T-helper 1 cell treated with Interleukin-12 subunit alpha and Interleukin-12 subunit beta and Interleukin-4 antibody, amounts not matched to agents 30 μg/mL and 1 μg/mL, for 36 hours (primary cell): ENCODE results near the gene OR2T33.
"Not testable (repeated sequence)": the region's sequence is repeated elsewhere in the genome, so short reads cannot be mapped to it uniquely, and the experiment has no call there.

Experiments
- H3K27ac Mint-ChIP-seq: one replicate; pipeline ENCODE4 v1.8.0; 2021; ENCODE audit warnings: mild to moderate bottlenecking, mixed read lengths
- H3K27me3 Mint-ChIP-seq: one replicate; pipeline ENCODE4 v1.8.0; 2021; ENCODE audit warnings: low read depth, mixed read lengths
- H3K36me3 Mint-ChIP-seq: one replicate; pipeline ENCODE4 v1.8.0; 2021; ENCODE audit warnings: low read depth, mixed read lengths
- H3K4me1 Mint-ChIP-seq: one replicate; pipeline ENCODE4 v1.8.0; 2021; ENCODE audit warnings: low read depth, mixed read lengths
- H3K4me3 Mint-ChIP-seq: one replicate; pipeline ENCODE4 v1.8.0; 2021; ENCODE audit warnings: mild to moderate bottlenecking, moderate library complexity, mixed read lengths
- H3K9me3 Mint-ChIP-seq: one replicate; pipeline ENCODE4 v1.8.0; 2021; ENCODE audit warnings: mixed read lengths

OR2T33 gene, protein sequence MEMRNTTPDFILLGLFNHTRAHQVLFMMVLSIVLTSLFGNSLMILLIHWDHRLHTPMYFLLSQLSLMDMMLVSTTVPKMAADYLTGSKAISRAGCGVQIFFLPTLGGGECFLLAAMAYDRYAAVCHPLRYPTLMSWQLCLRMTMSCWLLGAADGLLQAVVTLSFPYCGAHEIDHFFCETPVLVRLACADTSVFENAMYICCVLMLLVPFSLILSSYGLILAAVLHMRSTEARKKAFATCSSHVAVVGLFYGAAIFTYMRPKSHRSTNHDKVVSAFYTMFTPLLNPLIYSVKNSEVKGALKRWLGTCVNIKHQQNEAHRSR

DNA sequence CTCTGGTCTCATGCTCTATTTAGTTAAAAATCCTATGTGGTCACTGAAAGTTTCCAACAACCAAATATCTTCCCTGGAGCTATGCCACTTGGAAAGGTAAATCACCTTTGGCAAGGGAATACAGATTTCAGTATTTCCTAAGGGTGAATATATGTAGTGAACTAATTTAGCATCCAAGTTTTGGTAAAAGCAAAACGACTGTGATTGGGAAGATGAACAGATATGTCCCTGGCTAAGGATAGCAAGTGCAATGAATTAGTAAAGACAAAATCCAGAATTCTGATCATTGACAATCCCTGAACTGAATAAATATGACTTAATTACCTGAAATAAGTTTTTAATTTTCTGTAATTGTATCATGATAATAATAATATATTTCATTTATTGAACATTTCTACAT, at the start of gene OR2T33:
Gene OR2T33, minus strand, starts transcription at position 101 of the 400 bp plus-strand sequence. CDS start 4,162 bp downstream, outside the sequence.
- Mint-ChIP-seq H3K27me3 (no peaks in the 10 kb centered on the region), H3K9me3 (no peaks in the 10 kb centered on the region), H3K4me3 (no peak within 1 kb of the TSS), H3K36me3 (no peaks in the 10 kb centered on the region), H3K27ac (no peak within 1 kb of the TSS), H3K4me1 (no peaks in the 10 kb centered on the region)

DNA sequence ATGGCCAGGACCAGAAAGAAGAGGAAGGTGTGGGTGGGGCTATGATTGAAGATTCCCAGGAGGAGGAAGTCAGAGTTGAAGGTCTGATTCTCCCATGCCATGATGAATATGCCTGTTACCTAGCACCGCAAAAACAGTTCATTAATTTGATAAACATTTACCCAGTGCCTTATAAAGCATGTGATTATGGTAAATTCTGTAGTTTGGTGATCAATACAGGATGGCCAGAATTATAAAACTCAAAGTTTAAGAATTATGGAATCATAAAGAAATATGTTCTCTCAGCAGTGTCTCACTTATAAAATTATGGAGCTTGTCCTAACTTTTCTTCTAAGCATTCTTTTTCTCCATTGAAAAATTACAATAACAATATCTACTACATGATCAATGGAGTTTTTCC, 46.7 kb upstream of the OR2T33 start, which contains the start of gene OR2M7:
Gene OR2M7, minus strand, starts transcription at position 101 of the 400 bp plus-strand sequence. Its CDS starts 0 bp downstream, at position 101.
- no peaks in the 10 kb centered on the region for H3K36me3 Mint-ChIP-seq
- H3K4me3 Mint-ChIP-seq: no peak within 1 kb of the TSS
- no peaks in the 10 kb centered on the region for H3K9me3 Mint-ChIP-seq
- H3K27ac Mint-ChIP-seq: no peak within 1 kb of the TSS
- H3K4me1 Mint-ChIP-seq: no peaks in the 10 kb centered on the region
- H3K27me3 Mint-ChIP-seq: no peaks in the 10 kb centered on the region

DNA sequence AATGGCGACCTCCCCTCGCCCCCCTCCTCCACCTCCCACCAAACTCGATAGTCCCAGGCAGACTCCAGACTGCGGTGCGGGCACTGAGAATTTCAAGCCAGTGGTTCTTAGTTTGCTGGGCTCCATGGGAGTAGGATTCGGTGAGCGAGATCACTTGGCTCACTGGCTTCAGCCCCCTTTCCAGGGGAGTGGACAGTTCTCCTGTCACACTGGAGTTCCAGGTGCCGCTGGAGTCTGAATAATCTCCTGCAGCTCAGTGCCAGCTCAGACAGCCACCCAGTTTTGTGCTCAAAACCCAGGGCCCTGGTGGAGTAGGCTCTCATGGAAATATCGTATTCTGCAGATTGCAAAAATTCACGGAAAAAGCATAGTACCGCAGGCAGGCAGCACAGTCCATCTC, 39.0 kb upstream of the OR2T33 start:
- H3K36me3 Mint-ChIP-seq: no peaks in the 10 kb centered on the region
- H3K4me3 Mint-ChIP-seq: no peak overlapping the region
- H3K4me1 Mint-ChIP-seq: no peaks in the 10 kb centered on the region
- H3K27me3 Mint-ChIP-seq: no peaks in the 10 kb centered on the region
- H3K27ac Mint-ChIP-seq: no peak overlapping the region
- H3K9me3 Mint-ChIP-seq: peaks cover 9% of the 10 kb centered on the region

DNA sequence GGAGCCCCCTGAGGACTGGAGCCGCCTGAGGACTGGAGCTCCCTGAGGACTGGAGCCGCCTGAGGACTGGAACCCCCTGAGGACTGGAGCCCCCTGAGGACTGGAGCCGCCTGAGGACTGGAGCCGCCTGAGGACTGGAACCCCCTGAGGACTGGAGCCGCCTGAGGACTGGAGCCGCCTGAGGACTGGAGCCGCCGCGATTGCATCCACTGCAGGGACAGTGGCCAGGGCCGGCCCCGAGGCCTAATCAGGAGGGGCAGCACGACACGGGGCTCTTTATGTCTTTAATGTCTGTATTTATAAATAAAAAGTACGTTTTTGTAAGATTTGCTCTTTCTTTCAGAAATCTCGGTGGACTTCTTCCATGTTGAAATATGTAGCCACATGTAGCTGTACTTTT, 29.0 kb upstream of the OR2T33 start:
- not testable (repeated sequence) for H3K4me3 Mint-ChIP-seq, H3K27ac Mint-ChIP-seq, H3K4me1 Mint-ChIP-seq, H3K36me3 Mint-ChIP-seq, H3K27me3 Mint-ChIP-seq, H3K9me3 Mint-ChIP-seq

DNA sequence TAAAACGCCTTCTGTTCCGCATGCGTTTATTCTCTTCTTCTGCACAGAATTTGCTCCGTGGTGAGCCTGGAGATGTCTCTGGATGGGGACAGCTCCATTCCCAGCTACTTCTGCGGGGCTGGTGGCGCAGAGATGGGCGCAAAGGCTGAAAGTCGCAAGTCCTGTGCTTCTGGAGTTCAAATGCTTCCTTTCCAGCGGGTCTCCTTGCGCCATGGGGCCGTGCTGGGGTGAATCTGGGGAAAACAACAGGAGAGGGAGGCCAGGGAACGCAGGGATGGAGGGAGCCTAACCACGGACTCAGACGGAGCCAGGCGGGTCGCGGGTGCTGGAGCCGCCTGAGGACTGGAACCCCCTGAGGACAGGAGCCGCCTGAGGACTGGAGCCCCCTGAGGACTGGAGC, 28.3 kb upstream of the OR2T33 start:
- Mint-ChIP-seq H3K36me3 (no peaks in the 10 kb centered on the region), H3K9me3 (no peaks in the 10 kb centered on the region), H3K4me3 (no peak overlapping the region), H3K27ac (no peak overlapping the region), H3K4me1 (no peaks in the 10 kb centered on the region), H3K27me3 (no peaks in the 10 kb centered on the region)

DNA sequence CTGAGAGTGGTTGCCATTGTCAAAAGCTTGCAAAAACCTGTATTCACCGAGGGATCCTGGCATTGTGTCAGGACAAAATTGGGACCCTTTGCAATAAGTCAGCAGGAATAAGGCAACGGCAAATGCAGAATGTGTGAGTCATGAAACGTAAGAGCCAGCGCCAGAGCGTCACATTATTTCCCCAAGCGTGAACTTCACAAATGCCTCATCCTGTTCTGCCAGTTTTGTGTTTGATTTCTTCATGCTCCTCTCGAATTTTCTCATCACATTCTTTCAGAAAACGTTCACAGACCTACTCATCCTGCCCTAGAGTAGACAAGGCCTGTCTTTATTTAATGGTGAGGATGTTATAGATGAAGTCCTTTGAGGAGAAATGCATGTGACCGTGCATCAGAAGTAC, 27.9 kb upstream of the OR2T33 start:
- H3K27me3 Mint-ChIP-seq, H3K9me3 Mint-ChIP-seq, H3K4me3 Mint-ChIP-seq, H3K27ac Mint-ChIP-seq, H3K4me1 Mint-ChIP-seq, H3K36me3 Mint-ChIP-seq: not testable (repeated sequence)

DNA sequence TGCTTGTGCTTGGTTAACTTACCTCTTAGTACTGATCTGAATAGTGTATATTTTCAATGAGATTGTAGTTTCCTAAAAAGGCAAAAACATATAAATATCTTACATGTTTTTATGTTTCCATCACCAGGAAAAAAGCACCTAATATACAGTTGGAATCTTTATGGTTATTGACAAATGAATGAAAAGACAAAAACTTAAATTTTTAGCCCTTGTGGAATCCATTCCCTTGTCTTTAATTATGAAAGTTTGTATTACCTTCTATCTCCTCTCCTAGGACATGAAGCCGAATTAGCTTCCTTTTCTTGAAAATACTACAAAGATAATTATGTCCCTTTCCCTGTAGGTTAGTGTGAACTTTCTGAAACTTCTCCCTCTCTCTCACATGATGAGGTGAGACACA, 25.5 kb upstream of the OR2T33 start, which contains the start of gene OR2T12:
Gene OR2T12, minus strand, starts transcription at position 101 of the 400 bp plus-strand sequence. CDS start 7,846 bp downstream, outside the sequence.
- Mint-ChIP-seq H3K27ac (no peak within 1 kb of the TSS), H3K4me1 (no peaks in the 10 kb centered on the region), H3K4me3 (no peak within 1 kb of the TSS), H3K27me3 (no peaks in the 10 kb centered on the region), H3K36me3 (no peaks in the 10 kb centered on the region), H3K9me3 (no peaks in the 10 kb centered on the region)

DNA sequence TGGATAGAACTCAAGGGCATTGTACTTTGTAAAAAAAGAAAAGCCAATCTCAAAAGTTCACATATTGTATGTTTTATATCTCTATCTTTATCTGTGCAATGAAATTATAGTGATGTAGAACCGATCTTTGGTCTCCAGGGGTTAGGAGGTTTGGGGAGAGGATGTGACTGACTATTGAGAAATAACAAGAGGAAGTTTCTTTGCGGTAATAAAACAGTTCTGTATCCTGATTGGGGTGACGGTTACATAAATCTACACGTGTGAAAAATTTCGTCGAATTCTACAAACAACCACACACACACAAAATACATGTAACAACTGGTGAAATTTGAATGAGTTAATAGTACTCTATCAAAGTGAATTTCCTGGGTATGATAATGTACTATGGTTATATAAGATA, 10.6 kb upstream of the OR2T33 start:
- Mint-ChIP-seq H3K9me3 (no peaks in the 10 kb centered on the region), H3K4me1 (no peaks in the 10 kb centered on the region), H3K4me3 (no peak overlapping the region), H3K27me3 (no peaks in the 10 kb centered on the region), H3K27ac (no peak overlapping the region), H3K36me3 (no peaks in the 10 kb centered on the region)

DNA sequence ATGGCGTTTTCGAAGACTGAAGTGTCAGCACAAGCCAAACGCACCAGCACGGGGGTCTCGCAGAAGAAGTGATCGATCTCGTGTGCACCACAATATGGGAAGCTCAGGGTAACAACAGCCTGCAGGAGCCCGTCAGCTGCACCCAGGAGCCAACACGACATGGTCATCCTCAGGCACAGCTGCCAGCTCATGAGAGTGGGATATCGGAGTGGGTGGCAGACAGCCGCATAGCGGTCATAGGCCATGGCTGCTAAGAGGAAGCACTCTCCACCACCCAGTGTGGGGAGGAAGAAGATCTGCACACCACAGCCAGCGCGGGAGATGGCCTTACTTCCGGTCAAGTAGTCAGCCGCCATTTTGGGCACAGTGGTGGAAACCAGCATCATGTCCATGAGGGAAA, 4.6 kb downstream of the OR2T33 start:
- H3K9me3 Mint-ChIP-seq, H3K27ac Mint-ChIP-seq, H3K4me1 Mint-ChIP-seq: not testable (repeated sequence)

DNA sequence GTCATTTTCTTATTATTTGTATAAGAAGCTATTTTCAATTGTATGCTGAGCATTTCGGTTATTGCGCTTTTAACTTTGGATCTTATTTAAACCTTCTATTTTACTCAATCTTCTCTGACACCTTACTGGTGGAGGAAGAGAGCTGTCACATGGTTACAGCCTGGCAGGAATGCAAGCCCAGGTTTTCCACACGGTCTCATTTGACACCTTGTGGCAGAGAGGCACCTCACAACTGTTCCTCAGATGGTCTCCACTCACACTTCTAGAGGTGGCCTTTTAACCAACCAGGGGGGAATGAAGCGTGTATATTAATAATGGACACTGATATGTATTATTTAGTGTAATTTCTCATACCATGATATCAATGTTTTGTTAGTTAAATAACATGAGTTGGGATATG, 9.6 kb downstream of the OR2T33 start:
- no peak overlapping the region for H3K27ac Mint-ChIP-seq
- no peaks in the 10 kb centered on the region for H3K4me1 Mint-ChIP-seq
- no peaks in the 10 kb centered on the region for H3K9me3 Mint-ChIP-seq
- no peaks in the 10 kb centered on the region for H3K27me3 Mint-ChIP-seq
- no peak overlapping the region for H3K4me3 Mint-ChIP-seq
- no peaks in the 10 kb centered on the region for H3K36me3 Mint-ChIP-seq

More for the DNA sequence above, 4.6 kb downstream of the OR2T33 start:
- not testable (repeated sequence) for H3K4me3 Mint-ChIP-seq, H3K36me3 Mint-ChIP-seq, H3K27me3 Mint-ChIP-seq

DNA sequence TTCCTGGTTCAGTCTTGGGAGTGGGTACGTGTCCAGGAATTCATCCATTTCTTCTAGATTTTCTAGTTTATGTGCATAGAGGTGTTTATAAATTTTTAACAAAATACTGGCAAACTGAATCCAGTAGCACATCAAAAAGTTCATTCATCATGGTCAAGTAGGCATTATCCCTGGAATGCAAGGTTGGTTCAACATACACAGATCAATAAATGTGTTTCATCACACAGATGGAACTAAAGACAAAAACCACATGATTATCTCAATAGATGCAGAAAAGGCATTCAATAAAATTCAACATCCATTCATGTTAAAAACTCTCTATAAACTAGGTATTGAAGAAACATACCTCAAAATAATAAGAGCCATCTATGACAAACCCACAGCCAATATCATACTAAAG, 18.5 kb downstream of the OR2T33 start:
- H3K27ac Mint-ChIP-seq, H3K36me3 Mint-ChIP-seq, H3K27me3 Mint-ChIP-seq, H3K4me3 Mint-ChIP-seq, H3K4me1 Mint-ChIP-seq: not testable (repeated sequence)
- peaks cover 11% of the 10 kb centered on the region for H3K9me3 Mint-ChIP-seq

DNA sequence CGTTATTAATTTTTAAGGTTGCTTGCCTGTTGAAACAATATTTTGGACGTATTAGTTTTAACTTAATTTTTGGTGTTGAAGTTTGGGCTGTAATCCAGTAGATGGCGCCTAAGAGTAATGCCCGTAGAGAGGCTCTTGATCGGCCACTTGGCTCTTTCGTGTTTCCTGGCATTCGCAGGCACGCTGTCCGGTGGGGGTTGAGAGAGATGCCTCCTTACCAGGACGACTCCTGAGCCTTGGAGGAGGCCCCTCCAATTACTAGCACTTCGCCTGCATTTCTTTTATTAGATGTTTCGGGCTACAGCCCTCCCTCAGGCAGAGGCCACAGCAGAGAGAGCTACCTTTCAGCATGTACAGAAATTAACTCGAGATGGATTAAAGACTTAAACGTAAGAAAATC, 34.6 kb downstream of the OR2T33 start:
- Mint-ChIP-seq H3K36me3 (no peaks in the 10 kb centered on the region), H3K27ac (no peak overlapping the region), H3K4me1 (peaks cover 5% of the 10 kb centered on the region)

DNA sequence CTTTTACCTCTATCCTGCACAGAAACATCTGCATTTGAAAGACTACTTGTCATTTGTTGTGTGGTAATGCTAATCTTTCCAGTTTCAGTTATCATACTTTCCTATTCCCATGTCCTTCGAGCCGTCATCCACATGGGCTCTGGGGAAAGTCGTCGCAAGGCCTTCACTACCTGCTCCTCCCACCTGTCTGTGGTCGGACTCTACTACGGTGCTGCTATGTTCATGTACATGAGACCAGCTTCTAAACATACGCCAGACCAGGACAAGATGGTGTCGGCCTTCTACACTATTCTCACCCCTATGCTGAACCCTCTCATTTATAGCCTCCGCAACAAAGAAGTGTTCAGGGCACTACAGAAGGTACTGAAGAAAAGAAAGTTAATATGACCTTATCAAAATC, 38.3 kb downstream of the OR2T33 start:
- H3K4me1 Mint-ChIP-seq: peaks cover 5% of the 10 kb centered on the region
- H3K4me3 Mint-ChIP-seq: no peak overlapping the region
- no peak overlapping the region for H3K27ac Mint-ChIP-seq
- peaks cover 7% of the 10 kb centered on the region for H3K27me3 Mint-ChIP-seq
- no peaks in the 10 kb centered on the region for H3K36me3 Mint-ChIP-seq
- no peaks in the 10 kb centered on the region for H3K9me3 Mint-ChIP-seq

More for the DNA sequence above, 34.6 kb downstream of the OR2T33 start:
- no peaks in the 10 kb centered on the region for H3K9me3 Mint-ChIP-seq
- H3K27me3 Mint-ChIP-seq: peaks cover 7% of the 10 kb centered on the region
- no peak overlapping the region for H3K4me3 Mint-ChIP-seq

DNA sequence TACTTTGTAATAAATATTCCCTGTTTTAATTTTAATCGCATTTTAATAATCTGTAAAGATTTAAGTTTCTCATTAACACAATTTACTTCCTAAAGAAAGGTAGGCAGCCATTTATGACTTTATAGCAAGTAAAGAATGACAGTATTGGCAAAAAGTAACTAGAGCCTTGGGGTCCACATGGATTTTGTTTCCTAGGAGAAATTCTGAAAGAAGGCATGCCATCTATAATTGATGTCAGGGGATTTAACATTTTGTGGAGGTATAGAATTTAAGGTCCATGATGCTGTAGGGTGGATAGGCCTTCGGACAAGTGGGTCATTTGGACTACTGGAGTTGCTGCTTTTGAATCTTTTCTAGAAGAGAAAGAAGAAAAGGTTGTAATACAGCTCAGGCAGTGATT, 46.7 kb downstream of the OR2T33 start, which contains the start of gene OR2M4:
Gene OR2M4, plus strand, starts transcription at position 301 of the 400 bp plus-strand sequence. CDS start 7,512 bp downstream, outside the sequence.
- H3K27ac Mint-ChIP-seq: no peak within 1 kb of the TSS

DNA sequence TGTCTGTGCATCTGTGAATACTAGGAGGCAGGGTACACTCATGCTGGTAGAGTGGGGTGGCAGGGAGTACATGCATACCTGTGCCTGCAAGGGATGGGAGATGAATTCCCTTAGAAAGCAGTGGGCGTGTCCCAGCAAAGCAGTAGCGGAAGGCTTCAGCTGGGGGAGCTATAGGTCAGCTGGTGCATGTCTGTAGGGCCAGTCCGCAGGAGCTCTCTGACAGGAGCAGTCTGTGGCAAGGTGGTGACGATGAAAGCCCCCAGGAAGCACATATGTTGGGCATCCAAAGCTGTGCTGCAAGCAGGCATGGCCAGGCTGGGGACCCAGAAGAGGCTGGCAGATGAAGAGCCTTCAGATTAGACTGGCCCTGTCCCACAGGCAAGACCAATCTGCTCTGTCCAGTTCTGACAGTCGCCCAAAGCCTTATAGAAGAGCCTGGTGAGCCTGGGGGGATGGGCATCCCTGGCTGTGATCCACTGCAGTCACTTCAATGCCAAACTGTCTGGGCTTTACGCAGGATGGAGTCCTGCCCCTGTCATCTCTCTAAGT, 48.3 kb downstream of the OR2T33 start:
- H3K36me3 Mint-ChIP-seq: no peaks in the 10 kb centered on the region
- H3K4me1 Mint-ChIP-seq: no peaks in the 10 kb centered on the region
- H3K9me3 Mint-ChIP-seq: no peaks in the 10 kb centered on the region
- no peaks in the 10 kb centered on the region for H3K27me3 Mint-ChIP-seq
- H3K27ac Mint-ChIP-seq: no peak overlapping the region
- no peak overlapping the region for H3K4me3 Mint-ChIP-seq

More for the DNA sequence above, 46.7 kb downstream of the OR2T33 start, which contains the start of gene OR2M4:
- H3K36me3 Mint-ChIP-seq: no peaks in the 10 kb centered on the region
- no peaks in the 10 kb centered on the region for H3K27me3 Mint-ChIP-seq
- H3K4me1 Mint-ChIP-seq: no peaks in the 10 kb centered on the region
- H3K9me3 Mint-ChIP-seq: no peaks in the 10 kb centered on the region
- H3K4me3 Mint-ChIP-seq: no peak within 1 kb of the TSS
